Mesenchymal stem cell (in vitro differentiated cells and primary cell): ENCODE data around the gene TJP1.

Experiments
- DNase-seq: peaks from one replicate; pipeline ENCODE4 v3.0.0-alpha.2; 2013
- H2AFZ ChIP-seq: one replicate; pipeline ENCODE4 v1.6.1; 2013; ENCODE audit warnings: low read depth, mild to moderate bottlenecking, control low read depth, inconsistent platforms, low read length, moderate library complexity
- H2AK5ac ChIP-seq: 2 replicates; pipeline ENCODE4 v1.6.1; 2013; ENCODE audit warnings: low read length, moderate library complexity, mild to moderate bottlenecking, inconsistent platforms; ENCODE audit not compliant: severe bottlenecking
- H2BK120ac ChIP-seq: one replicate; pipeline ENCODE4 v1.6.1; 2013; ENCODE audit warnings: low read depth, mild to moderate bottlenecking, inconsistent platforms, low read length, moderate library complexity
- H2BK12ac ChIP-seq, 2 experiments: one replicate each; pipeline ENCODE4 v1.6.1; 2013; ENCODE audit warnings: inconsistent platforms in 2 of 2, low read length in 2 of 2, mild to moderate bottlenecking in 2 of 2, moderate library complexity in 2 of 2, control low read depth in 1 of 2
- H2BK15ac ChIP-seq: one replicate; pipeline ENCODE4 v1.6.1; 2013; ENCODE audit warnings: mild to moderate bottlenecking, low read depth, inconsistent platforms; ENCODE audit not compliant: poor library complexity, severe bottlenecking
- H2BK5ac ChIP-seq: 2 replicates; pipeline ENCODE4 v1.6.1; 2013; ENCODE audit warnings: low read depth, mild to moderate bottlenecking, low read length, control low read depth, inconsistent platforms; ENCODE audit not compliant: poor library complexity, severe bottlenecking
- H3K14ac ChIP-seq, 2 experiments: one replicate each; pipeline ENCODE4 v1.6.1; 2013; ENCODE audit warnings: inconsistent platforms in 2 of 2, low read length in 2 of 2, control low read depth in 1 of 2, mild to moderate bottlenecking in 1 of 2, moderate library complexity in 1 of 2
- H3K18ac ChIP-seq, 2 experiments: one replicate each; pipeline ENCODE4 v1.6.1; 2013; ENCODE audit warnings: inconsistent platforms in 2 of 2, low read length in 2 of 2, control low read depth in 1 of 2, low read depth in 1 of 2, mild to moderate bottlenecking in 1 of 2
- H3K23ac ChIP-seq, 2 experiments: one replicate each; pipeline ENCODE4 v1.6.1; 2013; ENCODE audit warnings: inconsistent platforms in 2 of 2, low read length in 2 of 2, mild to moderate bottlenecking in 2 of 2, moderate library complexity in 2 of 2, control low read depth in 1 of 2
- H3K27ac ChIP-seq: 2 replicates; pipeline ENCODE4 v1.5.1; 2013; ENCODE audit warnings: mild to moderate bottlenecking, moderate library complexity, low read length, control low read depth, inconsistent platforms; ENCODE audit not compliant: poor library complexity, severe bottlenecking
- H3K27me3 ChIP-seq, 2 experiments: 2 replicates each; pipeline versions ENCODE4 v1.6.1 to v1.7.0; 2013; ENCODE audit warnings: low read length in 2 of 2, mild to moderate bottlenecking in 2 of 2, moderate library complexity in 2 of 2, control low read depth in 1 of 2, inconsistent platforms in 1 of 2; ENCODE audit not compliant: control insufficient read depth in 1 of 2, insufficient read depth in 1 of 2
- H3K36me3 ChIP-seq, 2 experiments: 2 replicates each; pipeline versions ENCODE4 v1.6.1 to v1.7.0; 2013; ENCODE audit warnings: low read length in 2 of 2, control low read depth in 1 of 2, inconsistent platforms in 1 of 2, low read depth in 1 of 2, mild to moderate bottlenecking in 1 of 2; ENCODE audit not compliant: insufficient read depth in 2 of 2, control insufficient read depth in 1 of 2
- H3K4ac ChIP-seq, 2 experiments: one replicate each; pipeline ENCODE4 v1.6.1; 2013; ENCODE audit warnings: inconsistent platforms in 2 of 2, low read length in 2 of 2, mild to moderate bottlenecking in 2 of 2, moderate library complexity in 2 of 2, control low read depth in 1 of 2, low read depth in 1 of 2
- H3K4me1 ChIP-seq: 2 replicates; pipeline ENCODE4 v1.6.1; 2013; ENCODE audit warnings: low read depth, low read length, control low read depth; ENCODE audit not compliant: control insufficient read depth, insufficient read depth
- H3K4me2 ChIP-seq: 2 replicates; pipeline ENCODE4 v1.6.1; 2013; ENCODE audit warnings: low read length, mild to moderate bottlenecking, inconsistent platforms; ENCODE audit not compliant: poor library complexity, severe bottlenecking
- H3K4me3 ChIP-seq, 2 experiments: 2 replicates each; pipeline versions ENCODE4 v1.5.1 to v1.7.0; 2013; ENCODE audit warnings: low read length in 2 of 2, mild to moderate bottlenecking in 2 of 2, control low read depth in 1 of 2, low read depth in 1 of 2; ENCODE audit not compliant: insufficient read depth in 1 of 2
- H3K79me1 ChIP-seq: replicated peaks from 2 replicates; pipeline ENCODE4 v1.6.1; 2013; ENCODE audit warnings: mild to moderate bottlenecking, control low read depth, low read length, inconsistent platforms; ENCODE audit not compliant: poor library complexity, severe bottlenecking
- H3K9ac ChIP-seq: 2 replicates; pipeline ENCODE4 v1.7.0; 2013; ENCODE audit warnings: mild to moderate bottlenecking, low read length, moderate library complexity
- H3K9me3 ChIP-seq: 2 replicates; pipeline ENCODE4 v1.7.0; 2013; ENCODE audit warnings: mild to moderate bottlenecking, low read length; ENCODE audit not compliant: control insufficient read depth
- H4K8ac ChIP-seq: one replicate; pipeline ENCODE4 v1.6.1; 2013; ENCODE audit warnings: inconsistent platforms, mild to moderate bottlenecking, low read length, moderate library complexity
- H4K91ac ChIP-seq: one replicate; pipeline ENCODE4 v1.6.1; 2013; ENCODE audit warnings: mild to moderate bottlenecking, low read length, inconsistent platforms
- WGBS: methylation state at CpG from one replicate; pipeline ENCODE4 v1.1.7; 2013; ENCODE audit warnings: mixed read lengths; 5-methylcytosine and 5-hydroxymethylcytosine counted together

Gene TJP1

GRCh38 chr15:29711531-29711930, 110.7 kb downstream of the TJP1 start:
- Histone ChIP-seq H2BK120ac (no peak overlapping the region), H3K9ac (no peak overlapping the region), H4K8ac (no peak overlapping the region), H3K79me1 (peaks cover 13% of the 10 kb centered on the region), H2AK5ac (no peak overlapping the region), H2BK12ac (no peak overlapping the region), H4K91ac (no peak overlapping the region), H3K4me2 (no peak overlapping the region), H3K4me1 (no peaks in the 10 kb centered on the region), H3K4ac (no peak overlapping the region), H3K23ac (no peak overlapping the region), H2BK15ac (no peak overlapping the region), H3K4me3 (no peak overlapping the region), H2AFZ (no peak overlapping the region), H3K36me3 (peaks cover 29 to 89% of the 10 kb centered on the region in 2 experiments), H2BK5ac (no peak overlapping the region), H3K18ac (no peak overlapping the region), H3K27ac (no peak overlapping the region), H3K14ac (no peak overlapping the region), H3K9me3 (no peaks in the 10 kb centered on the region), H3K27me3 (no peaks in the 10 kb centered on the region)
- no peak for DNase-seq
- 94% methylated on average over 8 of the region's 8 CpGs for WGBS

DNA sequence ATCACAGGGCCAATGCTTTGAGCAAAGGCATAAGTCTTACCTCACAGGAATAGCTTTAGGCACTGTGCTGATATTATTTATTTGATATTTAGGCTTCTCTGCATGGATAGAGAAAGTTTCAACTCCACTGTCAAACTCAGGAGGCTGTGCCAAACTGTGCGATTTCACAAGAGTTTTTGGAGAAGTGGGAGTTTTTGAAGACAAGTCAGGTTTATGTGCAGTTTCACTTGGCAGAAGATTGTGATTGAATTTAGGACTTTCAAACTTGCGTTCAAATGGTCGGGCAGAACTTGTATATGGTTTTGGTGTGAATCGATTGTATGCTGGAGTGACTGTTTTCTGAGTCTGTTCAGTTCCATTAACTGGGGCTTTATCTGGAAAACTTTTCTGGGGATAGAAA, 113.7 kb downstream of the TJP1 start:
- Histone ChIP-seq H2AFZ (no peak overlapping the region), H2BK15ac (no peak overlapping the region), H3K4ac (no peak overlapping the region), H4K91ac (no peak overlapping the region), H3K18ac (no peak overlapping the region), H2AK5ac (no peak overlapping the region), H3K4me1 (no peaks in the 10 kb centered on the region), H3K9me3 (no peaks in the 10 kb centered on the region), H3K27ac (no peak overlapping the region), H2BK12ac (no peak overlapping the region), H3K9ac (no peak overlapping the region), H3K79me1 (peaks cover 19% of the 10 kb centered on the region), H3K27me3 (no peaks in the 10 kb centered on the region), H4K8ac (no peak overlapping the region), H2BK5ac (no peak overlapping the region), H3K4me3 (no peak overlapping the region), H3K4me2 (no peak overlapping the region), H3K14ac (no peak overlapping the region), H3K23ac (no peak overlapping the region), H2BK120ac (no peak overlapping the region), H3K36me3 (peaks cover 45 to 93% of the 10 kb centered on the region in 2 experiments)
- WGBS, result 99% methylated on average over 4 of the region's 4 CpGs
- DNase-seq, result no peak

DNA sequence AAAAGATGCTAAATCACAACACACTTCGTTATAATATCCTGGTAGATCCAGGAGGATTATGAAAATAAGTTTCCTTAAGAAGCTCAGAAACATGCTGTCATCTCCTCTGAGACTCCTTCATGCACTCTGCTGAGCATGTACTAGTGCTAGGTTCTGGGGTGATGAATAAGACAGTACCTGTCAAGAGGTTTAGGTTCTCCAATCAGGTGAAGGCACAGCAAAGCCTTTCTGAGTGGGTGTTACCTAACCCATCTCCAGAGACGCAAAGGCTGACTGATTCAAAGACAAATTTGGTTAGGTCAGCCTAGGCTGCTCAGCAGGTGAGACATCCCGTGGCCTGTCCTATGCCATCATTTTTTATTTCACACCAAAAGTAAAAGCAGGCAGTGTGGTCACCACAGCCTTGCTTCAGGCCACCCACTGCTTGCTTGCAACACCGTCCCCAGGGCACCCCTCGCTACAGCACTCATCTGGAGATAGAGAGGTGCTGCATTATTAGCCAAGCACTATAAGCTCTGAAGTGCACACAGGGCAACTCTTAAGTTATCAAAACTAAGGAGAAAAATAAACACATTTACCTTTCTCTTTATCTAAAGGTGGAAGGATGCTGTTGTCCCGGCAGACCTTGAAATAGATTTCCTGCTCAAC, 117.2 kb downstream of the TJP1 start:
- H3K23ac ChIP-seq, result no peak overlapping the region
- H2AFZ ChIP-seq, result no peak overlapping the region
- no peak overlapping the region for H4K8ac ChIP-seq
- H3K4ac ChIP-seq, result no peak overlapping the region
- no peak overlapping the region for H3K4me3 ChIP-seq
- H3K4me2 ChIP-seq, result no peak overlapping the region
- DNase-seq, result no peak
- no peak overlapping the region for H2AK5ac ChIP-seq
- no peak overlapping the region for H3K9ac ChIP-seq
- no peak overlapping the region for H3K14ac ChIP-seq
- H2BK15ac ChIP-seq, result no peak overlapping the region
- no peak overlapping the region for H3K27ac ChIP-seq
- no peaks in the 10 kb centered on the region for H3K9me3 ChIP-seq
- H2BK5ac ChIP-seq, result no peak overlapping the region
- H3K79me1 ChIP-seq, result peaks cover 18% of the 10 kb centered on the region
- H3K4me1 ChIP-seq, result no peaks in the 10 kb centered on the region
- WGBS, result 97% methylated on average over 4 of the region's 6 CpGs
- no peak overlapping the region for H4K91ac ChIP-seq
- peaks cover 45 to 95% of the 10 kb centered on the region in 2 experiments for H3K36me3 ChIP-seq
- H2BK120ac ChIP-seq, result no peak overlapping the region
- H3K18ac ChIP-seq, result no peak overlapping the region
- H2BK12ac ChIP-seq, result no peak overlapping the region
- H3K27me3 ChIP-seq, result no peaks in the 10 kb centered on the region

- Histone ChIP-seq H2AFZ (no peak overlapping the region), H2BK15ac (no peak overlapping the region), H3K79me1 (peaks cover 9% of the 10 kb centered on the region), H4K8ac (no peak overlapping the region), H3K18ac (no peak overlapping the region), H3K27me3 (no peaks in the 10 kb centered on the region), H3K23ac (no peak overlapping the region), H3K14ac (no peak overlapping the region), H2BK5ac (no peak overlapping the region), H2AK5ac (no peak overlapping the region), H3K36me3 (peaks cover 44 to 84% of the 10 kb centered on the region in 2 experiments), H3K4me1 (peaks cover 4% of the 10 kb centered on the region), H2BK120ac (no peak overlapping the region), H3K4ac (no peak overlapping the region), H3K9ac (no peak overlapping the region), H3K9me3 (no peaks in the 10 kb centered on the region), H3K4me3 (no peak overlapping the region), H3K27ac (no peak overlapping the region), H4K91ac (no peak overlapping the region), H2BK12ac (no peak overlapping the region), H3K4me2 (no peak overlapping the region)
- 99% methylated on average over 5 of the region's 5 CpGs for WGBS
- no peak for DNase-seq
These were observed 121.1 kb downstream of the TJP1 start for GRCh38 chr15:29701151-29701550.
